NCI-H1105 treated with DMSO at 0.1 percent for 48 hours (cell line): ENCODE data around the gene SLC25A18.
"Not testable (repeated sequence)": the region's sequence is repeated elsewhere in the genome, so short reads cannot be mapped to it uniquely, and the experiment has no call there.

Experiments
- DNase-seq: peaks from one replicate; lab custom pipeline; 2025; lab: John Stamatoyannopoulos, UW

Gene SLC25A18, protein sequence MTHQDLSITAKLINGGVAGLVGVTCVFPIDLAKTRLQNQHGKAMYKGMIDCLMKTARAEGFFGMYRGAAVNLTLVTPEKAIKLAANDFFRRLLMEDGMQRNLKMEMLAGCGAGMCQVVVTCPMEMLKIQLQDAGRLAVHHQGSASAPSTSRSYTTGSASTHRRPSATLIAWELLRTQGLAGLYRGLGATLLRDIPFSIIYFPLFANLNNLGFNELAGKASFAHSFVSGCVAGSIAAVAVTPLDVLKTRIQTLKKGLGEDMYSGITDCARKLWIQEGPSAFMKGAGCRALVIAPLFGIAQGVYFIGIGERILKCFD

DNA sequence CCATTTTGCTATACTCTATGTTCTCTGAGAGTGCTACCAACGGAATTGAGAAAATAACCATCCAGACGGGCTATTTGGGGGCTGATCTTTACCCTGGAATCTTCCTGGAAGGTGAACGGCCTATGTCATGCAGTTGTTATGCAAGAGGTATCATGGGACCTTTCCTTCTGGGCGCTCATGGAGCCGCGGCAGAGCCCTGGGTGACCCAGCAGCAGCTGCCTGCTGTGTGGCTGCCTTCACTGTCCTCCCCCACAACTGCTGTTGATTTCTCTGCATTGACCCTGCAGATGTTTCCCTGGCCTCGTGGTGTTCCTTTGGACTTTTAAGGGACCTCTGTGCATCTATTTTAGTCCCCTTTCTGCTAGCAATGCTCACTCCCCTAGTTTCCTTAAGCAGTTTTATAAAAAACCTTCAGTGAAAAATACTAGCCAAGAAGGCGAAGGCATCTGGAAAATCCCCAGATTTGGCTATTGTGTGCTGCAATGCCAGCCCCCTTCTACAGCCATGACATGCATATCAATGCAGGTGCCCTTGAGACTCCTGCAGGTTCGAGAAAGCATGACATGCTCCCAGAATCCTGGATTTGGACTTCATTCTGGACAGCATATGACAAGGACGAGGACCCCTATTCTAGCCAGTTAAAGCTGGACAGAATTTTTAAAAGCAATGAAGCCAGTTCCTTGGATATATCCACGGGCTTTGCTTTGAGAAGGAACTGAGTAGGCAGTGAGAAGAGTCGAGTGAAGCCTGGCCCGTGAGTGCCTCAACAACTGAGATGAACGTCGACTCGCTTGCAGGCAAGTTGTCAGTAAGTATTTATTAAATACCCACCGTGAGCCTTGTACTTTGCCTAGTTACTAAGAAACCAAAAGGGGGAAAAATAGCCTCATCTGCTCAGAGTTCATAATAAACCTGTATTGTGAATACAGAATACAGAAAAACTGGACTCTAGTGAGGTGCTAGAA is at the start of gene SLC25A18:
TSS of gene SLC25A18 (plus strand) at position 593 of the 965 bp plus-strand sequence. CDS start 16,447 bp downstream, outside the sequence.
- DNase-seq: no peak

GRCh38 chr22:17513612-17514011 is 49.7 kb upstream of the SLC25A18 start:
- no peak for DNase-seq

DNA sequence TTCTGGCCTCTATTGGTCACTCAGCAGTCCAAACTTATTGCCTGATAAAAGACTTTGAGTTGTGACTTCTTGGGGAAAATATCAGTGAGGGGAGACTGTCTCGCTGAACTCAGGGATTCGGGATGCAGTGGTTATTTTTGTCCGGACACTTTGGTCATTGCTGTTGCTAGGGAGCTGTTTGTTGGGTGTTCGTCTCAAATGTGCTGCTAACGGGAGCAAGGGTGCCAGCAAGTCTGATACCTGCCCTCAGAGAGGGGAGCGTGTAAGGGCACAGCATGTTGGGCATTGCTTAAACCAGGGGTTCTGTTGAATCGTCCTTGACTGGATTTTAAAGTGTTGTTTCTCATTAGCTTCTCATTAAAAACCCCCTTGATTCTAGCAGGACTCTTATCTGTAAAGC is 49.2 kb upstream of the SLC25A18 start:
- DNase-seq: no peak

DNA sequence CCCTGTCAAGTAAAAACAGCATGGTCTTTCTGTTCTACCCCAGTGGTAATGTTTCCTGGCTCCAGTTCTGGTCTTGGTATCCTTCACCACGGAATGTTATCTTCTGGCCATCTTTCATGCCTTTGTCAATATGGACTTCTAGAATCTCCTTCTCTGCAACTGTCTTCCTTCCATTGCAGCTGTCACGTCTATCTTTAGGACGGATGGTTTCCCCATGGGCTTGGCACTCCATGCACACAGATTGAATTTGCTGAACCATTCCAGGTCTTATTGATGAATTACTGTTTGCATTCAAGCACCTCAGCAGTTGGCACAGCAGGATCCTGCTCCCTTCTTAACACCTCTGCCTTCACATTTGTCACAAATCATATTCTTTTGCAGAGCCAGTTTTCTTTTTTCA is 44.9 kb upstream of the SLC25A18 start:
- DNase-seq: no peak

- DNase-seq: not testable (repeated sequence)
Measured at GRCh38 chr22:17521971-17522370, 41.3 kb upstream of the SLC25A18 start.

- no peak for DNase-seq
Measured at GRCh38 chr22:17523925-17524324, 39.4 kb upstream of the SLC25A18 start.

DNA sequence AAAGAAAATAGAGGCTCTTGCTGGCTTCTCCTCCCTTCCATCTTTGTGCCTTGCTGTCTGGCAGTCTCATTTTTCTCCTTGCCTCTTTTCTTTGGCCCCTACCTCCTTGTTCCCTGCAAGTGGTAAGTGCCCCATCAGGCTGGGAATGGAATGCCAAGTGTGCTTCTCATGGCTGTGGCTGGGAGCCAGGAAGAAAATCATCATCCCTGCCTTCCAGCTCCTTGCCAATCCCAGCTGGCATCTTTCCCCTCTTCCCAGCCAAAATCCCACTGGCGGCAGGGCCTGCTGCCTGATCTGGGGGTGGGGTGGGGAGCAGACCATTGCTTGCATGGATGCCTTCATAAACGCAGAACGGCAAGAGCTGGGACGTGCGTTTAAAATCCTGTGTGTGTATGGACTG is 27.0 kb upstream of the SLC25A18 start:
- no peak for DNase-seq

GRCh38 chr22:17537155-17537554 is 26.1 kb upstream of the SLC25A18 start:
- no peak for DNase-seq

DNA sequence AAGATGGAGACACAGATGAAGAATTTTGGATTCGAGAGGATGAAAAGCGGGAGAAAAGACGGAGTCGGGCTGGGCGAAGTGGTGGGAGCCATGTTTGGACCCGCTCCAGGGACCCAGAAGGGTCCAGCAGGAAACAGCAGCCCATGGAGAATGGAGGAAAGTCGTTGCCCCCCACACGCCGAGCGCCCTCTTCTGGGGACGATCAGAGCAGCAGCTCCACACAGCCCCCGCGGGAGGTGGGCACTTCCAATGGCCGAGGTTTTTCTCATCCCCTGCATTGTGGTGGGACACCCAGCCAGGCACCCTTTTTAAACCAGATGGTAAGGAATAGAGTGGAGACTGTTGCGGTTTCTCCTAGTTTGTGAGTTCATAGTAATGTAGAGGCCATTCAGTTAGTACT is 22.8 kb upstream of the SLC25A18 start:
- no peak for DNase-seq

DNA sequence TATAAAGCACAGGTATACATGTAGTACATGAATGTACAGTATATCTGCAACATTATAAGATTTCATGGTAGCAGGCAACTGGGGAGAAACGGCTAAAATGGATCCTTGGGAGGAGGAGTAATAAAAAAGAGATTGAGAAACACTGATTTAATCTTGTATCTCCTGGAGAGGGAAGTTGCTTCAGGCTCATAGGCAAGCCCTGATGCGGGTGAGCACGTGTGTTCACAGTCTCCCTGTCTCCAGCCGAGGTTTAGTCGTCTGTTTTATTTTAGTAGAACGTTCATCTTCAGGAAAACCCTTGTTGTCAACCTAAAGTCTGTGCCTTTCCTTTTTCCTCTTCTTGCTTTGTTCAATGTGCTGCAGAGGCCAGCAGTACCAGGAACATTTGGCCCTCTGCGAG is 21.8 kb upstream of the SLC25A18 start:
- no peak for DNase-seq

DNA sequence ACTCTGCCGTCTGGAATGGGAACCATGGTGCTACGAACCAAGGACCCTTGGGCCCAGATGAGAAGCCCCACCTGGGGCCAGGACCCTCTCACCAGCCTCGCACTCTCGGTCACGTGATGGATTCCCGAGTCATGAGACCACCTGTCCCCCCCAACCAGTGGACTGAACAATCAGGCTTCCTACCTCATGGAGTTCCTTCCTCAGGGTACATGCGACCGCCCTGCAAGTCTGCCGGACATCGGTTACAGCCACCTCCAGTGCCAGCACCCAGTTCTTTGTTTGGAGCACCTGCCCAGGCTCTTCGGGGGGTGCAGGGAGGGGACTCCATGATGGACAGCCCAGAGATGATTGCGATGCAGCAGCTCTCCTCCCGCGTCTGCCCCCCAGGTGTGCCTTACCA is 20.8 kb upstream of the SLC25A18 start:
- DNase-seq: no peak

DNA sequence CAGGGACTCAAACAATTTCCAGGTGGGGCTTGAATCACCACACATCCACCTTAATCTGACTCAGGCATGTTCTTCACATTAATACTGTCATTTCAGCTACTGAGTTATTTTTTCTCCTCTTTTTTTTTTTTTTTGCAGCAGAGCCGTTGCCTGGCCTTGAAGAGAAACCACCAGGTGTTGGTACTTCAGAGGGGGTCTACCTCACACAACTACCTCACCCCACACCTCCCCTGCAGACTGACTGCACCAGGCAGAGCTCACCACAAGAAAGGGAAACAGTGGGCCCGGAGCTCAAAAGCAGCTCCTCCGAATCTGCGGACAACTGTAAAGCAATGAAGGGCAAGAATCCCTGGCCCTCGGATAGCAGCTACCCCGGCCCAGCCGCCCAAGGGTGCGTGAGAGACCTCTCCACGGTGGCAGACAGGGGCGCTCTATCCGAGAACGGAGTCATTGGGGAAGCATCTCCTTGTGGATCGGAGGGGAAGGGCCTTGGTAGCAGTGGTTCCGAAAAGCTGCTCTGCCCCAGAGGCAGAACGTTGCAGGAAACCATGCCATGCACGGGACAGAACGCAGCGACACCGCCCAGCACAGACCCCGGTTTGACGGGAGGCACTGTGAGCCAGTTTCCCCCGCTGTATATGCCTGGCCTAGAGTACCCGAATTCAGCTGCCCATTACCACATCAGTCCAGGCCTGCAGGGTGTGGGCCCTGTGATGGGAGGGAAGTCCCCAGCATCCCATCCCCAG is 15.1 kb upstream of the SLC25A18 start:
- no peak for DNase-seq

DNA sequence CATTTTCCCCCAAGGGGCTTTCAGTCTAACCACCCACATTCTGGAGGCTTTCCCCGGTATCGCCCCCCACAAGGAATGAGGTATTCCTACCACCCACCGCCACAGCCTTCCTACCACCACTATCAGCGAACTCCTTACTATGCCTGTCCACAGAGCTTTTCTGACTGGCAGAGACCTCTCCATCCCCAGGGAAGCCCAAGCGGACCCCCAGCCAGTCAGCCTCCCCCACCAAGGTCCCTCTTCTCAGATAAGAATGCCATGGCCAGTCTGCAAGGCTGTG is 14.6 kb upstream of the SLC25A18 start:
- DNase-seq: no peak

- no peak for DNase-seq
Measured at GRCh38 chr22:17549183-17549582, 14.1 kb upstream of the SLC25A18 start.

DNA sequence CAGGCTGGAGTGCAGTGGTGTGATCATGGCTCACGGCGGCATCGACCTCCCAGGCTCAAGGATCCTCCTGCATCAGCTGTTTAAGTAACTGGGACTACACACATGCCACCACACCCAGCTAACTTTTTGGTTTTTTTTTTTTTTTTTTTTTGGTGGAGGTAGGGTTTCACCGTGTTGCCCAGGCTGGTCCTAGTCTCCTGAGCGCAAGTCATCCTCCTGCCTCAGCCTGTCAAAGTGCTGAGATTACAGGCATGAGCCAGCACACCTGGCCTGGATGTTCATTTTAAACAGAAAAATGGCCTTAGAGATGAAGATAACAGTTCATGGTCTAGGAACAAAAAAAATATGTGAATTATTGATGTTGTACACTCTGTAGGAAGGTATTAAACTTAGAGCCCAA is 13.6 kb upstream of the SLC25A18 start:
- no peak for DNase-seq

DNA sequence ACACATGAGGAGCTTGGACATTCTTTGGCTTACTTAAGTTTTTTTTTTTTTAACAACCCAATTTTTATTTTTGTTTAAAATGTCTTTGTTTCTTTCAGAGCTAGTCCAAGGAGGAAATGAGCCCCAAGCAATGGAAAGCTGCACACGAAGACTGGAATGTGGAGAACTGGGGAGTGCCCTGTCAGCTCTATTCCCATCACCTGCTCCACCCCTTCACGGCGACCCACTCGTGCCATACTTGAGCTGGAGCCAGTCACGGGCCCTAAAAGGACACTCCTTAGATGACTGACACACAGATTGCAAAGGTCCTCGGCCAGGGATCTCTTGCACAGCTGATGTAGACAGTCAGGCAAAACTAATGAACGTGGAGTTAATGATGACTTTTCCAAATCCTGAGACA is 10.6 kb upstream of the SLC25A18 start:
- DNase-seq: no peak

- DNase-seq: no peak
Measured at GRCh38 chr22:17554814-17555213, 8.5 kb upstream of the SLC25A18 start.

DNA sequence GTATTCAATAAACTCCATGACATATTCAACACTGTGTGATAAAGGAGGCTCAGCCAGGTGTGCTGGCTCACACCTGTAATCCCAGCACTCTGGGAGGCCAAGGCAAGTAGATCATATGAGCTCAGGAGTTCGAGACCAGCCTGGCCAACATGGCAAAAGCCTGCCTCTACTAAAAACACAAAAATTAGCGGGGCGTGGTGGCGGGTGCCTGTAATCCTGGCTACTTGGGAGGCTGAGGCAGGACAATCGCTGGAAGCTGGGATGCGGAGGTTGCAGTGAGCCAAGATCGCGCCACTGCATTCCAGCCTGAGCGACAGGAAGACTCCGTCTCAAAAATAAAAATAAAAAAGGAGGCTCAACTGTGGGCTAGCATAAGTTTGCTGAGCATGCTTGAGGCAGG is 4.1 kb upstream of the SLC25A18 start:
- no peak for DNase-seq

- DNase-seq: no peak
Measured at GRCh38 chr22:17563936-17564391, 666 bp downstream of the SLC25A18 start.

GRCh38 chr22:17566016-17566687 is 2.9 kb downstream of the SLC25A18 start:
- DNase-seq: not testable (repeated sequence)

DNA sequence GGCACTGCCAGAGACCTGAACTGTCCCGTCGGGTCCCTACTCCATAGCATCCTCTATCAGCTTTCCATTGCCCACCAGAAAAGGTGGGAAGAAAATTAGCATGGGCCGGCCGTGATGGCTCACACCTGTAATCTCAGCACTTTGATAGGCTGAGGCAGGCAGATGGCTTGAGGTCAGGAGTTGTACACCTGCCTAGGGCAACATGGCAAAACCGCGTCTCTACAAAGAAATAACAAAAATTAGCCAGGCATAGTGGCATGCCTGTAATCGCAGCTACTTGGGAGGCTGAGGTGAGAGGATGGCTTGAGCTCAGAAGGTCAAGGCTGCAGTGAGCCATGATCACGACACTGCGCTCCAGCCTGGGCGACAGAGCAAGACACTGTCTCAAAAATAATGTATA is 3.5 kb downstream of the SLC25A18 start:
- DNase-seq: no peak

- no peak for DNase-seq
Measured at GRCh38 chr22:17569971-17570511, 6.7 kb downstream of the SLC25A18 start.
